Muscle of leg (tissue), 11 donors: Measurements from ENCODE around the gene PLA2G7. TPM values are rescaled to one million over a fixed set of nuclear protein-coding genes. Genes with fewer than 3 reads are reported as not detected.

ENCODE experiments used
- DNase-seq: peaks from one replicate; pipeline ENCODE4 v3.0.0; 2013
- H3K27ac ChIP-seq: one replicate; pipeline ENCODE4 v1.5.1; 2013; ENCODE audit warnings: mild to moderate bottlenecking, low read length, control low read depth
- H3K27me3 ChIP-seq: one replicate; pipeline ENCODE4 v1.6.1; 2013; ENCODE audit warnings: low read length; ENCODE audit not compliant: control insufficient read depth, insufficient read depth
- H3K36me3 ChIP-seq: one replicate; pipeline ENCODE4 v1.6.1; 2013; ENCODE audit warnings: low read length; ENCODE audit not compliant: control insufficient read depth, insufficient read depth
- H3K4me1 ChIP-seq: one replicate; pipeline ENCODE4 v1.6.1; 2013; ENCODE audit warnings: low read length; ENCODE audit not compliant: control insufficient read depth, insufficient read depth
- H3K4me3 ChIP-seq: one replicate; pipeline ENCODE4 v1.5.1; 2013; ENCODE audit warnings: low read length, control low read depth
- H3K9me3 ChIP-seq: replicated peaks from 2 replicates; pipeline ENCODE4 v1.6.1; 2013; ENCODE audit warnings: low read depth, low read length; ENCODE audit not compliant: control insufficient read depth
- WGBS: methylation state at CpG from one replicate; pipeline ENCODE4 v1.1.5; 2013; ENCODE audit warnings: missing lambda C conversion rate; ENCODE audit not compliant: insufficient coverage; 5-methylcytosine and 5-hydroxymethylcytosine counted together
- polyA plus RNA-seq, 8 donors: library from polyadenylated mRNA; unstranded; fragments of 120-200 nt; gene quantifications; one replicate each; pipeline versions ENCODE4 v1.2.1 to v1.2.3, GENCODE V29; 2013; ENCODE audit warnings: inconsistent platforms in 1 of 8, low replicate concordance in 1 of 8; ENCODE audit not compliant: insufficient read length in 8 of 8, insufficient read depth in 1 of 8
- total RNA-seq: library from RNA; stranded (reverse); fragments of 120-200 nt; gene quantifications from one replicate; pipeline ENCODE4 v1.2.4, GENCODE V29; 2013

PLA2G7 gene
- total and polyA plus RNA-seq, 9 donors = 0.75 to 1.7 (median 1.2) TPM

DNA sequence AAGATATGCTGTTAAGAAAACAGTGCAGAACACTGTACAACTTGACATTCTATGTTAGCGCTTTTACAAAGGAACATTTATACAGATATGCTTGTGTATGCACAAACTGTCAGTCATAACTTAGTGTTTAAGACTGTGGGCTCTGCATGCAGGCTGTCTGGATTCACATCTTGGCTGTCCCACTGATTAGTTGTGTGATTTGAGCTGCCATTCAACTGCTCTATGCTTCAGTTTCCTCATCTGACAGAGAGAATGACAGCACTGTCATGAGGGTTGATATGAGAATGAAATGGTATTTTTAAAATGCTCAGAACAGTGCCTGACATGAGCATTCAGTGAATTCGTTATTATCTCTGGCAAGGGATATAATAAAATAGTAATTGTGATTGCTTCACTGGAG, 73.7 kb downstream of the PLA2G7 start:
- H3K36me3 ChIP-seq = peaks cover 2% of the 10 kb centered on the region
- no peaks in the 10 kb centered on the region for H3K27me3 ChIP-seq
- H3K4me3 ChIP-seq = no peak overlapping the region
- no peak for DNase-seq
- no peaks in the 10 kb centered on the region for H3K9me3 ChIP-seq
- no peak overlapping the region for H3K27ac ChIP-seq
- no peaks in the 10 kb centered on the region for H3K4me1 ChIP-seq
- WGBS = no CpG with 5 or more reads among the region's 2 CpGs

DNA sequence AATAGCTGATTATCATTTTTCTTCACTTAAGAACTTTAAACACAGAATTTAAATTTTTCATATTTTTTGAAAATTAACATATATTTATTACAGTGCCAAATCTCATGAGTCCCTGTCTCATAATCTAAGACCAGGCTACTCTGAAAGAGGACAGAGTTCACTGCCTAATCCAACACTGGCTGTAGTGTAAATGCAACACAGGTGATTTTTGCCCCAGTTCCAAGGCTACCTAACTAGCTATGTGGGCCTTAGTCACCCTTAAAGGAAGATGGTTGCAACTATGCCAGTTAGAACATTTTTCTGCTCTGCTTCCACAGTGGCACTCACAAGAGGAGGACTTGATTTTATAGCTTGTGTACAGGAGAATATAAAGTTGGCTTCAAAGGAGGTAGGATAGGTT, 77.5 kb downstream of the PLA2G7 start:
- Histone ChIP-seq H3K9me3 (no peaks in the 10 kb centered on the region), H3K4me3 (no peak overlapping the region), H3K27ac (no peak overlapping the region), H3K36me3 (peaks cover 2% of the 10 kb centered on the region), H3K27me3 (no peaks in the 10 kb centered on the region), H3K4me1 (peaks cover 2% of the 10 kb centered on the region)
- DNase-seq = no peak

DNA sequence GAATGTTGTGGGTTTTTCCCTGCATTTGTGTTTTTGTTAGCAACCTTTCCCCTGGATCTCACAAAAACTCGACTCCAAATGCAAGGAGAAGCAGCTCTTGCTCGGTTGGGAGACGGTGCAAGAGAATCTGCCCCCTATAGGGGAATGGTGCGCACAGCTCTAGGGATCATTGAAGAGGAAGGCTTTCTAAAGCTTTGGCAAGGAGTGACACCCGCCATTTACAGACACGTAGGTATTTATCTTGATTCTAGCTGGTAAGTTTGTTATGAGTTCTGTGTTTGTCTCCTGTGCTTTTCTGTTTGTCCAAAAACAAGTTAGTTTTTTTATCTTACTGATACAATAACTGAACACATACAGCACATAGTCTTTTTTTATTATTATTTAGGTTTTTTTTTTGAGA, 79.4 kb downstream of the PLA2G7 start:
- no peak for DNase-seq

More for the DNA sequence above, 79.4 kb downstream of the PLA2G7 start:
- Histone ChIP-seq H3K9me3 (no peaks in the 10 kb centered on the region), H3K27ac (no peak overlapping the region), H3K36me3 (peaks cover 2% of the 10 kb centered on the region), H3K4me1 (peaks cover 6% of the 10 kb centered on the region), H3K4me3 (no peak overlapping the region), H3K27me3 (peaks cover 5% of the 10 kb centered on the region)
- WGBS = 20% methylated on average over 1 of the region's 6 CpGs

Other genes starting within 250 kb of the PLA2G7 start
- 2.2 TPM for gene RCAN2, start 243.9 kb downstream of the PLA2G7 start, total RNA-seq
- 1 to 10 TPM; 2.7 to 8.2 (median 4.5) TPM for gene RCAN2, start 243.9 kb downstream of the PLA2G7 start, polyA plus RNA-seq
- gene CYP39A1, start 82.6 kb downstream of the PLA2G7 start, total RNA-seq = 2.9 TPM
- 1 to 10 TPM in 7 of 8 donors, under 1 TPM in 1; 0.90 to 3.1 (median 1.8) TPM for gene CYP39A1, start 82.6 kb downstream of the PLA2G7 start, polyA plus RNA-seq
- gene SLC25A27, start 82.4 kb downstream of the PLA2G7 start, total RNA-seq = 18.6 TPM
- gene SLC25A27, start 82.4 kb downstream of the PLA2G7 start, polyA plus RNA-seq = 10 to 100 TPM in 7 of 8 donors, 1 to 10 TPM in 1; 8.6 to 29.0 (median 14.8) TPM
- 0.22 TPM for gene TDRD6, start 47.5 kb downstream of the PLA2G7 start, total RNA-seq
- 1 to 10 TPM in 3 of 8 donors, under 1 TPM in 5; 0.21 to 1.2 (median 0.65) TPM for gene TDRD6, start 47.5 kb downstream of the PLA2G7 start, polyA plus RNA-seq
- gene ANKRD66, start 11.6 kb upstream of the PLA2G7 start, total RNA-seq = 0.66 TPM
- 1 to 10 TPM in 3 of 8 donors, under 1 TPM in 5; 0.31 to 2.3 (median 0.82) TPM for gene ANKRD66, start 11.6 kb upstream of the PLA2G7 start, polyA plus RNA-seq
- gene MEP1A, start 58.0 kb upstream of the PLA2G7 start, total RNA-seq = not detected
- 10 to 100 TPM in 1 of 8 donors, 1 to 10 TPM in 1, under 1 TPM in 4, not detected in 2; 0.04 to 24.9 (median 0.16) TPM for gene MEP1A, start 58.0 kb upstream of the PLA2G7 start, polyA plus RNA-seq
- 28.5 TPM for gene ADGRF5, start 186.6 kb upstream of the PLA2G7 start, total RNA-seq
- gene ADGRF5, start 186.6 kb upstream of the PLA2G7 start, polyA plus RNA-seq = 10 to 100 TPM; 19.1 to 28.7 (median 24.9) TPM